ENCODE data around the gene TM2D3.
A peak's percentile ranks its signal among the peaks of the same experiment; 100 is the strongest.

Gene TM2D3, protein sequence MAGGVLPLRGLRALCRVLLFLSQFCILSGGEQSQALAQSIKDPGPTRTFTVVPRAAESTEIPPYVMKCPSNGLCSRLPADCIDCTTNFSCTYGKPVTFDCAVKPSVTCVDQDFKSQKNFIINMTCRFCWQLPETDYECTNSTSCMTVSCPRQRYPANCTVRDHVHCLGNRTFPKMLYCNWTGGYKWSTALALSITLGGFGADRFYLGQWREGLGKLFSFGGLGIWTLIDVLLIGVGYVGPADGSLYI

DNA sequence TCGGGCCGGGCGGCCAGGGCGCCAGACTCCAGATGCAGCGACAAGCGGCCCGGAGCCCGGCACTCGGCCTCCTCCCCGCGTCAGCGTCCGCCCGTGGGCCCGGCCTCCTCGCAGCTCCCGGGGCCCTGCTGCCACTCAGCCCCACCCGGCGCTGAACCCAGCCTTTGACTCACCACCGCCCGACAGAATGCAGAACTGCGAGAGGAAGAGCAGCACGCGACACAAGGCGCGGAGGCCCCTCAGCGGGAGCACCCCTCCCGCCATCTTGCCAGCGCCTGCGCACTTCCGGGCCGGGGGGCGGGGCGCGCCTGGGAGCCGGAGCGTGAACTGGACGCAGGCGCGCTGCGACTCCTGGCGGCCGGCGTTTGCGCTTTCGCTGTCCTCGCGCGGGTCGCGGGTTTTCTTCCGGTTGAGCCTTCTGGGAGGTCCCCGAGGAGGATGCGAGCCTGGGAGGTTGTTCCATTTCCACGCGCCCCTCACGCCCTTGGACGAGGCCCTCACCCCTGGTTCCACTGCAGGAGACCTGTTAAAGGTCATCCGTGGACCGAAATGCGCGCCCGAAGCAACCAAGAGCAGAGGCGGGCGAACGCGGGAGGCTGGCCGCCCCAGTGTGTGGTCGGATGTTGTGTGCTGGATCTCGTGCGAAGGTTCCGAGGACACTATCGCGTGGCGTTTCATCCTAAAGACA is at the start of gene TM2D3:
TSS of gene TM2D3 (minus strand) at position 284 of the 688 bp plus-strand sequence. CDS start at position 264, 20 bp downstream.
- peak; percentile 95 for DNase-seq (ENCODE audit: low spot score)

DNA sequence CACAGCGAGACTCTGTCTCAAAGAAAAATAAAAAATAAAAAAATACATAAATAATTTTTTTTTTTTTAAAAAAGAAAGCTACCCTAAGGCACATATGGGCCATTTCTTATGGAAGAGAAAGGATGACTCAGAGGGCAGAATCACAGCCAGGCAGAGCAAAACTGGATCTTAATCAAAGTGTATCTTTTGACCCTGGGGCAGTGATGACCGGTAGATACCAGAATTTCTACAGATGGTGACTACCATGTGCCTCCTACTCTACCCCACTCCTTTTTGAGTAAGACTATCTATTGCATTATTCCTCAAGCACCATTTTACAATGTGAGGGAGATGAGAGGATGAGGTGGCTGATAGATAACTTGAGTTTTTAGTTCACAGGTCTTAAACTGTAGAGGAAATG is 46.1 kb upstream of the TM2D3 start:
- DNase-seq (ENCODE audit: low spot score): no peak

DNA sequence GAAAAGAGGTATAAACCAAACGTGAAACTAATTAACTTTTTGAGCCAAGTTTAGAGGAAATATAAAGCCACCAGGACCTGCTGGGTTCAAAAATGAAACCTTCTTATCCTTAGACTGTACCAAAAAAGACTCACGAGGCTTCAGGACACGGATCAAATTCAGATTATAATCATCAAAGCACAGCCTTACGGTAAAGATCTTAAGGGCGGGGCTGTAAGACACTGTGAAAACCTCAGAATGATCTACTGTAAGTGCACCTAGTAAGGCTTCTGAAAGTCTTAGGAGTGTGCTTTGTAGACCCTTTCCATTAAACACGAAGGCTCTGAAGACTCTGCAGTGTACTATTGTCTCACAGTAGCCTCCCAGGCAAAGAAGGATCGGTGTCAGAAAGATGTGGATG is 45.3 kb upstream of the TM2D3 start:
- no peak for DNase-seq (ENCODE audit: low spot score)

DNA sequence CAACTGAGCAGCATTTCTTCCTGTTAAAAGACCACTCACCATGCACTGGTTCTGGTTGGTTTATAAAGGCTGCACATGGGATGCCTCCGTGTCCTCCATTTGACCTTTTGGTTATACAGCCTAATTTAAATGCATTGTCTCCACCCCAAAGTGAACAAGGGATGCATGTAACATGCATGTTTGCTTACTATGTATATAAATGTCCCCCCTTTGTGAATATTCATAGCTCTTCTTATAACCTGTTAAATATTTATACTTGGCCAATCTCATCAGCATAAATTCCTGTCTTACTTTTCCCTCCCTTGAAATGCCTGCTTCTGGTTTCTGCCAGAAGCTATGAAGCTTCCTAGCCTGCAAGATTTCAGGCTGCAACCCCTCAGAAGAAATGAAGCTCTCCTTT is 44.6 kb upstream of the TM2D3 start:
- no peak for DNase-seq (ENCODE audit: low spot score)

DNA sequence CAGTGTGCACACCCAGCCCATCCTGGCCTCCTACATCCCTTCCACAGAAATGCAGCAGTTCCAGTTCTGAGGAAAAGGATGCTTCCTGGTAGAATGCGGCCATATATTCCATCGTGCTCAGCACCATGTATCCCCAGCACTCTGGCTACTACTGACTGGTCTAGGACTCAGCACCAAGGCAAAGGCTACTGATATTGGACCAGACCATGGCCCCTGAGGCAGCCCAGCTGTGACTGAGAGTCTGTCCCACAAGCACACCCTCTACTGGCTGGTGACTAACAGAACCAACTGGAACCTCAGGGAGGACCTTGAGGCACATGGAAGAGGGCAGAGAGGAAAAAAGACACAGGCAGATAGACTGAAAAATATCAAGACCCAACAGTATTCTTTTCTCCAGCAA is 42.1 kb upstream of the TM2D3 start:
- DNase-seq (ENCODE audit: low spot score): no peak

DNA sequence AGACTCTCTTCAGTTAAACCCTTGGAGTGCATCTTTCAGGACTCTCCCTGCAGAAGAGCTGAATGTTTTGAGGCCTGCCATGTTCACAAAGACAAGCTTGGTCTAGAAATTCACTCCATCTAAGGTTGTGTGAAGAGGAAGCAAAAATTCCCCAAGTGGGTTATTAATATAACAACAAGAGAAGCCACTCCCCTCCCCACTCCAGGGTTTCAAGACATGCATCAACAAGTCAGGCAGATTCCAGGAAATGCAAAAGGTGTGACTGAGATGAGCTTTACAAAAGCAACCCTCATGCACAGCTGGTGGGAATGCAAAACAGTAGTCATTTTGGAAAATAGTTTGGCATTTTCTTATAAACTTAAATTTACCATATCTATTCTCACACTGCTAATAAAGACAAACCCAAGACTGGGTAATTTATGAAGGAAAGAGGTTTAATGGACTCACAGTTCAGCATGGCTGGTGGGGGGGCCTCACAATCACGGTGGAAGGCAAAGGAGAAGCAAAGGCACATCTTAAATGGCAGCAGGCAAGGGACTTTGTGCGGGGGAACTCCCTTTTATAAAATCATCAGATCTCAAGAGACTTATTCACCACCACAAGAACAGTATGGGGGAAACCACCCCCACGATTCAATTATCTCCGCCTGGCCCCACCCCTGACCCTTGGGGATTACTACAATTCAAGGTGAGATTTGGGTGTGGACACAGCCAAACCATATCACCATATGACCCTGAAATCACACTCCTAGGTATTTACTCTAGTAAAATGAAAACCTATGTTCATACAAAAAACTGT is 40.8 kb upstream of the TM2D3 start:
- no peak for DNase-seq (ENCODE audit: low spot score)

DNA sequence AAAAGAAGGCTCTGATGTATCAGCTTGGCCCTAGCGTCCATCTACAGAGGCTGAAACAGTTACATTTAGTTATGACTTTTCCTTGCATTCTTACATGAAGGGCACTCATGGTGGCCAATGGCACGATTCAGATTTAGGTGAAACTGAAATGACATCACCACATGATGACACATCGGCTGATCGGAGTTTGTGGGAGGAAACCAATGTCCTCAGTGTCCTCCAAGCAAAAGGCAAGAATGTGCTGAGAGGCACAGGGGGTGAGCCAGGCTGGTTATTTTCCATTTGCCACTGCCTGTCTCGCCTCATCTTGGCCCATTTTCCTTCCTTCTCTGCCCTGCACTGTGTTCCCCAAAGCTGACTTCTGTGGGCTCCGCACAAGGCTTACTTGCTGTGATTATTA is 37.7 kb upstream of the TM2D3 start:
- DNase-seq (ENCODE audit: low spot score): no peak

DNA sequence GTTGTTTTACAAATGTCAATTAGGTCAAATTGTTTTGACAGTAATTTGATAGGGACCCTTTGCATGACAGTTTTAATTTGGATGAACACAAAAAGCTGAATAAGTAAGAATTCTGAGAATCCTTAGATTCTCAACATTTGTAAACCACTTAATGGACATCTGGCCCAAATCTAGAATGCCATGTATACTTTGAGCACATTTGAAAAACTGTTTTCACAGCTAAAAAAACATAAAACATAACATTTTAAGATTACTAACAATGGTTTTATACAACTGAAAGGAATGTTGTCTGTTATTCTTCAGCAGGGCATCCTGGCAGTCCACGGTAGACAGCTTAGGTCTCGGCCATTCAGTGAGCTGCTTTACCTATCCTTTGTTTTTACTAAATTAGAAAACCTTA is 34.5 kb upstream of the TM2D3 start:
- no peak for DNase-seq (ENCODE audit: low spot score)

DNA sequence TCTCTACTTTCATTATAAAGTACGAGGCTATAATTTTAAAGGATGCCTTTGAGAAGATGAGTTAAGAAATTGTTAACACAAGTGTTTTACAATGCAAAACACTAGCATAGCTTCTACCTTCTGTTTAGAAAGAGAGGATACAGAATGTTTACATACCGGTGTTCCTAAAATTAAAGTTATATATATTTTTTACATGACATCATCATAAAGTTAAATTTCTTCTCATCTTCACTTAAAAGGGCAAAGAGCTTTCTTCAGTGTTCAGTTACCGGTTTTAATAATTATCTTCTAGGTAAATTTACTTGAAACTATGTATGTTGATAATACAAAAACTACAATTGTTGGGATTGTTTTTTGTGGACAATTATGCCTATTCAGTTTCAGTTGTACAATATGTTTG is 32.7 kb upstream of the TM2D3 start:
- no peak for DNase-seq (ENCODE audit: low spot score)

DNA sequence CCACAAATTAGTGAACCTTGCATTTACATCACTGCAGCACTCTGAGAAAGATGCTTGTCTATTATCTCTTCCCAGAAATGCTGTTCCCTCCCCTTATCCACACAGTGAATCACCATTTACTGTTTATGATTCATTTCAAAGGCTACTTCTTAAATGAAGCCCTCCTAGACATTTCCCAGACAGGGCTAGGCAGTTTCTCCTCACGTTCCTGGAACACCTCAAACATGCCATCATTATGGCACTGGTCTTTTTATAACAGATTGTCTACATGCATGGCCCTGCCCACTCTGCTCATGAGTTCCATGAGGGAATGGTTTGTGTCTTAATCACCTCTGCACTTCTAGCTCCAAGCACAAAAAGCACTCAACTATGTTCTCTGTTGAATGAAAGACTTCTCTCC is 32.2 kb upstream of the TM2D3 start:
- DNase-seq (ENCODE audit: low spot score): no peak

DNA sequence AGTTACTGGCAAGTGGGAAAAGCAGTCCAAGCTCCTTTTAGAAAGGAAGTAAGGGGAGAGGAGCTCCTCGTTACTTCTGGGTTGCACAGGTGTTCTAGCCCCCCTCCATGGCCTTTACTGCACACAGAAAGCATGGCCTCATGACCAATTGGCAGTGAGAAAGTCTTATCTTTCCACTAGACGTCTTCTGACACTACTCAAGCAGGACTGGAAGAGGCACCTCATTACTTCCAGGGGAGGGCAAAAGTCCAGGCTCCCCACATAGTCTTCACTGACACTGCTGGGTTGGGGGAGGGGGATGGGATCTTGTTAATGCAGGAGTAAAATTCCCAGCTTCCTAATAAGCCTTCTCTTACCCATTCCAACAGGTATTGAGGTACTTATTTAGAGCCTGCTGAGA is 27.6 kb upstream of the TM2D3 start:
- DNase-seq (ENCODE audit: low spot score): no peak

DNA sequence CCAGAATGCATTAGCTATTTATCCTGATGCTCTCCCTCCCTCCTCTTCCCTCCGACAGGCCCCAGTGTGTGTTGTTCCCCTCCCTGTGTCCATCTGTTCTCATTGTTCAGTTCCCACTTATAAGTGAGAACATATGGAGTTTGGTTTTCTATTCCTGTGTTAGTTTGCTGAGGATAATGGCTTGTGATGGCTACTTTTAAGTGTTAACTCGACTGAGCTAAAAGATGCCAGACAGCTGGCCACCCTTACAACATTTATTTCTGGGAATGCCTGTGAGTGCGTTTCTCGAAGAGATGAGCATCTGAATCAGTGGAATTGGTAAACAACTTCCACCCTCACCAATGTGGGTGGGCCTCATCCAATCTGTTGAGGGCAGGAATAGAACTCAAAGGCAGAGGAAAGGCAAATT is 24.7 kb upstream of the TM2D3 start:
- no peak for DNase-seq (ENCODE audit: low spot score)

DNA sequence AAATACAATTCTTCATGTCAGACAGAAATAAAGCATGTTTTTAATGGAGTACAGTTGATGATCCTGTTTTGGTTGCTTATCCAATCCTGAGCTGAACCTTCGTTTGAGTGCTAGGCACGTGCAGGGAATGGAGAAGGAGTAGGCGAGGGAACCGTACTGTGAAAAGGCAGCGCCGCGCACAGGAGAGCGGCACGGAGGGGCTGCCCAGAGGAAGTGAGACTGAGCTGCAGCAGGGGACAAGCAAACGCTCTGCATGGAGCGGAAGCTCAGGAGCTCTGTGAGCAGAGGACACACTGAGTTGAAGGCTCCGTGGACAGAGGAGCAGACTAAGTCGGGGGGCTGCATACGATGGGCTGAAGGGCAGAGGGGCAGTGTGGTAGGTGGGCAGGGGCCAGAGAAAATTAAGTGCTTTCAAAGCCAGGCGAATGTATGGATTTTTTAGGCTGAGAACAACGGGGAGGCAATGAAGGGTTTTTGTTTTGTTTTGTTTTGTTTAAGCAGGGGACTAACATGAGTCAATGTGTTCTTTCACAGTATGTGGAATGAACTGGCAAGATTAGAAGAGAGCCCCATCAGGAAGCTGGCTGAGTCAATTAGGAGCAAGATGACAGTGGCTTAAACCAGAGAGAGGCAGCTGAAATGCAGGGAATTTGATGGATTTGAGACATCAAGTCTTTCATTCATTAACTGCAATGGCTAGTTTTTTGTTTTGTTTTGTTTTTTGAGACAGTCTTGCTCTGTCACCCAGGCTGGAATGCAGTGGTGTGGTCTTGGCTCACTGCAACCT is 23.8 kb upstream of the TM2D3 start:
- no peak for DNase-seq (ENCODE audit: low spot score)

DNA sequence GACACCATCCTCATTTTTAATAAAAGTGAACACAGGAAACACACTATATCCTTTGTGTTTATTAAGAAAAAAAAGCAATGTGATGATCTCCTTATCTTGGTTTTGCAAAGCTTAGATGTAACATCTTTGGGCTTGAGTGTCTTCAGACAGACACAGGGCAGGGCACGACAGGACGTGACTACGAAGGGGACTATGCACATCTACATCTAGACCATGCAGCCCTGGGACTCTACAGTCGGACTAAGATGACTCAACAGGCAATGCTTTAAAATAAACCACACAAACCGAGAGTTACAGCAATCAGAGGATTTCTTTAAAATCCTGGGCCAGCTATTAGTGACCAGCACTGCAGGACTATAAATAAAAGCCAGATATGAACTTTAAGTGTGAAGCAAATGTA is 22.8 kb upstream of the TM2D3 start:
- no peak for DNase-seq (ENCODE audit: low spot score)

DNA sequence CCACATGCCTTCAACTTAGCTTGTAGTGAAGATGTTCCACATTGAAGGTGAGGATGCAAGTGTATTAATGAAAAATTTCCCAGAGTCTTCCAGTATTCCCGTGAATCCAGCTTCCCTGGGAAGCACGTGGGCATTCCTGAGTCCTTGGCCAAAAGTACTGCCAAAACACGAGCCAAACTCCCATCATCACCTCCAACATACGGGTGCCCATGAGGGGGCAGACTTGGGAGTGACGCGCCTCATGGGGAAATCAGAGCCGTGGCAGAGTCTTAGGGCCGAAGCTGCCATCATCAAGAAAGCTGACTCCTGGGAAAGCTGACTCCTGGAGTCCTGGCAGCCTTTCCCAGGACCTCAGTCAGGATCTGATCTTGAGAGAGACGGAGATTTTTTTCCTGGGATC is 20.1 kb upstream of the TM2D3 start:
- DNase-seq (ENCODE audit: low spot score): no peak

DNA sequence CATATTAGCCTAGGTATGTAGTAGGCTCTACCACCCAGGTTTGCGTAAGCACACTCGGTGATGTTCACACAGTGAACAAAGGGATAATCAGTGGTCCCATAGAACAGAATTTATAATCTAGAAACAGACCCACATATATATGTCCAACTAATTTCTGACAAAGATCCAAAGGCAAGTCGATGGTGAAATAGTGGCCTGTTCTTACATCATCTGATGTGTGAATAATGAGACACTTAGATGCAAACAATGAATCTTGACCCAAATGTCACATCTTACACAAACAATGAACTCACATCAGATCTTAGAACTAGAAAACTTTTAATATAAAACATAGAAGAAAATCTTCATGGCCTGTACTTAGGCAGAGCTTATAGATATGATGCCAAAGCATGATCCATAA is 17.6 kb upstream of the TM2D3 start:
- no peak for DNase-seq (ENCODE audit: low spot score)

DNA sequence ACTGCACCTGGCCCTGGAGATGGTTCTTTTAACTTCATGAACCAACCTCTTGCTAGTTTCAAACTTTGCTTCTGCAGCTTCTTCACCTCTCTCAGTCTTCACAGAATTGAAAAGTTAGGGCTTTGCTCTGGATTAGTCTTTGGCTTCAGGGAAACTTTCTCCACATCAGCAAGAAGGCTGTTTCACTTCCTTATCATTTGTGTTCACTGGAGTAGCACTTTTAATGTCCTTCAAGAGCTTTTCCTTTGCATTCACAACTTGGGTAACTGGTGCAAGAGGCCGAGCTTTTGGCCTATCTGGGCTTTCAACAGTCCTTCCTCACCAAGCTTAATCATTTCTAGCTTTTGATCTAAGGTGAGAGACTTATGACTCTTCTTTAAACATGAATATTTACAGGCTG is 15.7 kb upstream of the TM2D3 start:
- no peak for DNase-seq (ENCODE audit: low spot score)

DNA sequence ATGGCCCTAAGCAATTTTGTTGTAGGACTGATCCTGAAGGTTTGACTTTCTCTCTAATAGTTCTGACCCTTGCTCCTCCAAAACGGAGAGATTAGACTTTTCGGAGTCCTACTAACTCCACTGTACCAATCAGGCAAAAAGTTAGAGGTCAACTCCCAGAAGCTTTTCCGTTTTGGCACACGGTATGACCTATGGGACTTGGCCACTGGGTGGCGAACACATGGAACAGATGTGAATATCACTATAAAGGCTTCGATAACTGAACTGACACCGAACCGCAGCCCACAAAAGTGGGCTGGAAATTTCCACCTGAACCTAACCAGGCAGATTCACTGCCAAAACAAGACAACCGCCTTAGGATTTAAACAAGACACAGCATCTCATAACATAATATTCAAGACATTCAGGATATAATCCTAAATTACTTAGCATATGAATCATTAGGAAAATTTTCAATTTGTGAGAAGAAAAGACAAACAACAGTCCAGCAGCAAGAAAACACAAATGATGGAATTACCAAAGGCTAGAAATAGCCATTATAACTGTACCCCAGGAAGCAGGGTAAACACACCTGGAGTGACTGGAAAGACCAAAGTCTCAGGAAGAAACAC is 12.2 kb upstream of the TM2D3 start:
- DNase-seq (ENCODE audit: low spot score): peak; percentile 19

DNA sequence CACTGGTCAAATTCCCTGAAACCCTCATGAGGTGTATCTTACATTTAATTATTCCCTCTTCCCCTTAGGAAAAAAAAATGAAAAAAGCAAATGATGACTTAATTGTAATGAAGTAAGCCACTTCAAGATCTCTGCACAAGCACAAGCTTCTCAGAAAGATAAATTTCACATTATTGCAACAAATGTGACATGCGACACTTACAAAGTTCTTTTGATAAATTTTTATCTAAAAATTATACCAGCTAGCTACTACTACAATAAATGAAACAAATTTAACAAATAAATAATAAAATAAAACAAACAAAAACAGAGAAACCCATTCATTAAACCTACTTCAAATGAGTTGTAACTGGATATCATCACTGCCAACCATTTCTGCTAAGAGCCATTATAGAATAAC is 10.0 kb upstream of the TM2D3 start:
- no peak for DNase-seq (ENCODE audit: low spot score)

DNA sequence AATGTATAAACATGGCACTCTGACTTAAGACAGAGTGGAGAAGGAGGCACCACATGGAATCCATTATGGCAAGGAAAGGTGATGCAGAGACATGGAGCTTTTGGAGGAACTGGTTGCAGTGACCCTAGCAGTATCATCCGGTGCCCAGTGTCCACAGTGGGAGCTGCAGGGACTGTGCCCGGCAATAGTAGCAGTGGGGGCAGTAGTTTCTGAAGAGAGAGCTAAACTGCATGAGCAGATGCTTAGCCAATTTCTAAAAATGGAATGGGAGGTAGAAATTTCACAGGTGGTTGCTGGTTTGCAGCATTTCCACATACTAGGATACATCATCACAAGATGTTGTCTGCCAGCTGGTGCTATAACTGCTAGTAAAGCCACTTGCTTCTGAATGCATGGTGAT is 7.8 kb upstream of the TM2D3 start:
- DNase-seq (ENCODE audit: low spot score): no peak

DNA sequence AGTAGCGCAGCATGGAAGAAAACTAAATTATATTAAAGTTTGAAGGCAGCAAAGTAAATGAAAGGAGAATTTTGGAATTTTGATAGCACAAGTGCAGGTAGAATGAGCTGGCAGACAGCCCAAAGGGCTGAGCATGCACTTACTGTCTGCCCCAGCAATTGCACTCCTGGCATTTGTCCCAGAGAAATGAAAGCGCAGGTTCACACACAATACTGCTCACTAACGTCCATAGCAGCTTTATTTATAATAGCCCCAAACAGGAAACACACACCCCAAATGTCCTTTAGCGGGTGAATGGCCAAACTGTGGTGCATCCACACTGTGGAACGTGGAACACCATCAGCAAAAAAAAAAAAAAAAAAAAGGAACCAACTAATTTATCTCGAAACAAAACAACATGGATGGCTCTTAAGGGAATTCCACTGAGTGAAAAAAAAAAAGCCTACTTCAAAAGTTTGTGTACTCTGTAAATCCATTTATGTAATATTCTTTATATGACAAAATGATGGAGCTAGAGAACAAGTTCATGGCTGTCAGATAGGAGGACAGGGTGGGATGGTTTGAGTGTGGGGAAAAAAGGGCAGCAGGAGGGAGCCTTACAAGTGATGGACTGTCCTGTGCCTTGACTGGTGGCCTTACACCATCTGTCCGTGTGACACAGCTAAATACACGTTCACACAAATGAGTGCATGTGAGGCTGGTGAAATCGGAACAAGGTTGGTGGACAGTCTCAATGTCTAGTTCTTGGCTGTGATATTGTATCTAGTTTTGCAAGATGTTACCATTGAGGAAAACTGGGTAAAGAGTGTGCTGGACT is 6.0 kb upstream of the TM2D3 start:
- DNase-seq (ENCODE audit: low spot score): no peak
